ENCODE measurements around the gene HORMAD2.
"Not testable (repeated sequence)": the region's sequence is repeated elsewhere in the genome, so short reads cannot be mapped to it uniquely, and the experiment has no call there.

DNA sequence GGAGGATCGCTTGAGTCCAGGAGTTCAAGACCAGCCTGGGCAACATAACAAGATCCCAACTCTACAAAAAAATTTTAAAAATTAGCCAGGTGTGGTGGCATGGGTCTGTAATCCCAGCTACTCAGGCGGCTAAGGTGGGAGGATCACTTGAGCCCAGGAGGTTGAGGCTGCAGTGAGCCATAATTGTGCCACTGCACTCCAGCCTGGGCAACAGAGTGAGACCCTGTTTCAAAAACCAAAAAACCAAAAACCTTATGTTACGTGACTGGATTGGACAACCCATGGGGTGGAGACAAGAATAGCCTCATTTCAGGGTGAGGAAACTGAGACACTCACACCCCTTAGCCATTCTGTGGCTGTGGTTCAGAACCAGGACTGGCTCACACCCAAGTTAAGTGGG lies 136.0 kb downstream of the HORMAD2 start:
- TF ChIP-seq, protein P1, sequence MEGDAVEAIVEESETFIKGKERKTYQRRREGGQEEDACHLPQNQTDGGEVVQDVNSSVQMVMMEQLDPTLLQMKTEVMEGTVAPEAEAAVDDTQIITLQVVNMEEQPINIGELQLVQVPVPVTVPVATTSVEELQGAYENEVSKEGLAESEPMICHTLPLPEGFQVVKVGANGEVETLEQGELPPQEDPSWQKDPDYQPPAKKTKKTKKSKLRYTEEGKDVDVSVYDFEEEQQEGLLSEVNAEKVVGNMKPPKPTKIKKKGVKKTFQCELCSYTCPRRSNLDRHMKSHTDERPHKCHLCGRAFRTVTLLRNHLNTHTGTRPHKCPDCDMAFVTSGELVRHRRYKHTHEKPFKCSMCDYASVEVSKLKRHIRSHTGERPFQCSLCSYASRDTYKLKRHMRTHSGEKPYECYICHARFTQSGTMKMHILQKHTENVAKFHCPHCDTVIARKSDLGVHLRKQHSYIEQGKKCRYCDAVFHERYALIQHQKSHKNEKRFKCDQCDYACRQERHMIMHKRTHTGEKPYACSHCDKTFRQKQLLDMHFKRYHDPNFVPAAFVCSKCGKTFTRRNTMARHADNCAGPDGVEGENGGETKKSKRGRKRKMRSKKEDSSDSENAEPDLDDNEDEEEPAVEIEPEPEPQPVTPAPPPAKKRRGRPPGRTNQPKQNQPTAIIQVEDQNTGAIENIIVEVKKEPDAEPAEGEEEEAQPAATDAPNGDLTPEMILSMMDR (IDR thresholded peaks at IDR 0.05), result not testable (repeated sequence)
- not testable (repeated sequence) for TF ChIP-seq POLR2A (IDR thresholded peaks at IDR 0.05)
